Measurements from ENCODE around the gene LIN7C.
A peak's percentile ranks its signal among the peaks of the same experiment; 100 is the strongest.

LIN7C gene

GRCh38 chr11:27507557-27508322 lies 1.2 kb upstream of the LIN7C start:
- no peak for DNase-seq

GRCh38 chr11:27505781-27506180 lies 788 bp downstream of the LIN7C start:
- no peak for DNase-seq

DNA sequence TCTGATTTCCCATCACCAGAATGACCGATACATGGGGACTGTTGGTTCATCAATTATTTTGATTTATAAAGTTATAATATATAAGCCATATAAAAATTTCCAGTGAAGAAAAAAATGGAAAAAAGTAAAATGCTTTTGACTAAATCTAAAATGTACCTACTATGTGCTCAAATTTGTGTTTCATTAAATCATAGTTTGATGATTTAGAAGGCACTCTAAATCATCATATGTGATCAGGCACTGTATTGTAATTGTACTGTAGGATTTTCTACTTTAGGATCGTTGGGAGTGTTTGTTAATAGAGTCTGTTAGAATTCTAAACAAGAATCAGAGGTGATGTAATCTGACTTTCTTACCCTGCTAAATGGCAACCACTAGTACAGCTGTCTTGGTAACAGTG lies 2.4 kb downstream of the LIN7C start:
- no peak for DNase-seq

- no peak for DNase-seq
These were observed 5.5 kb downstream of the LIN7C start for GRCh38 chr11:27501100-27501499.

DNA sequence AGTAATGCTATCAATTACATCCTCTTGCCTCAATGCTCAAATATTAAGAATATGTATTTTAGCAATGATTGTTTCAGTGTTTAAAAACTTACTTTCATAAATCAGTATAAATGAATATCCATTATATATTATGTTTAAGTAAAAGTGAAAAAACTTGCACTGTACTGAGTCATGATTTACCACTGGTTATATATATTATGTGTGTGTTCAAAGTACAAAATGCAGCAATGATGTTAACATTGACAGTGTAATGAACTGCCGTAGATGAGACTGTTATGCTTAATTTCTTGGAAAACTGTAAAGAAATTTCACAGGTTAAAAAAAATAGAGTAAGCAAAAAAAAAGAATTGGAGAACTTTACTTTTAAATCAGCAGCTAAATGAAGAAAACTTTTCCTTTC lies 8.7 kb downstream of the LIN7C start:
- DNase-seq, result no peak

DNA sequence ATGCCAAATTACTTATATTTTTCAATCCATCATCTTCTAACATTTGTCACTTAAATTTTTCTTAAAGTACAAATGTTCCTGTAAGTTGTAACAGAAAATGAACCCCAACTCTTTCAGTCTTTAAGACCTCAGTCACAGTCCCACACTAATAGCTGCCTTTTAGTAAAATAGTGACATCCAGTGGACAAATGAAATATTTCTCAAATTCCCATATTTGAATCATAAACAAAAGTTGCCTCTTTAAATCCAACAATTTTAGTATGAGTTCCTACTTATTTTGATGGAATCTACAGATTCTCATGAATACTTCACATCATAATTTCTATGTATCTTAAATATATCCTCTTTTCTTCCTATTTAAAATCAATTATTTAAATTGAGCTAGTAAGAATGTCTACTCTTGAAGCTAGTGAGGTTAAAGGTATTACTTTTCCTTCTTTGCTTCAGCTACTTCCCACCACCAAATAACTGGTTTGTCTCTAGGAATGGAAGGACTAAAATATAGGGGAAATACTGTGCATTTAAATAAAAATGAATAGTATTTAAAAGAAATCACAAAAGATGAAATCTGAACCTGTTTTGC lies 9.2 kb downstream of the LIN7C start:
- DNase-seq, result peak in 1 of 2 experiments; percentile 31

- DNase-seq, result no peak
These were observed 10.1 kb downstream of the LIN7C start for GRCh38 chr11:27496461-27496860.

DNA sequence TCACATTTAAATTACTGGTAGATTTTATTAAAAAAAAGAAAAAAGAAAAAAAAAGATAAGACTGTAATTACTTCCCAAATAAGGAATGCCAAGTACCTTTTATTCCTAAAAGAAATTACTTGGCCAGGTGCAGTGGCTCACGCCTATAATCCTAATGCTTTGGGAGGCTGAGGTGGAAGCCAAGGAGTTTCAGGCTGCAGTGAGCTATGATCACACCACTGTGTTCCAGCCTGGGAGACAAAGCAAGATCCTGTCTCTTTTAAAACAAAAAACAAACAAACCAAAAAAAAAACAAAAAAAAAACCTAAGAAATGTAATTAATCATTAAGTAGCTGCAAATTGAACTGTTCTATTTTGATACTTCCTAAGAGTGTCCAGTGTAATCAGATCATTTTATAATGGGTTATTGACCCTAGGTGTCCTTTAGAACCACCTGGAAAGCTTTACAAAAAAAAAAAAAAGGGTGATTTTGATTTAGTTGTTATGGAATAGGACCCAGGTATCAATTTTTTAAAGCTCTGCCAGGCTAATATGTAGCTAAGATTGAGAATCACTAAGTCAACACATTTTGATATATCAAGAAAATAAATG lies 10.8 kb downstream of the LIN7C start:
- DNase-seq, result no peak

GRCh38 chr11:27489092-27489491 lies 17.5 kb downstream of the LIN7C start:
- no peak for DNase-seq

DNA sequence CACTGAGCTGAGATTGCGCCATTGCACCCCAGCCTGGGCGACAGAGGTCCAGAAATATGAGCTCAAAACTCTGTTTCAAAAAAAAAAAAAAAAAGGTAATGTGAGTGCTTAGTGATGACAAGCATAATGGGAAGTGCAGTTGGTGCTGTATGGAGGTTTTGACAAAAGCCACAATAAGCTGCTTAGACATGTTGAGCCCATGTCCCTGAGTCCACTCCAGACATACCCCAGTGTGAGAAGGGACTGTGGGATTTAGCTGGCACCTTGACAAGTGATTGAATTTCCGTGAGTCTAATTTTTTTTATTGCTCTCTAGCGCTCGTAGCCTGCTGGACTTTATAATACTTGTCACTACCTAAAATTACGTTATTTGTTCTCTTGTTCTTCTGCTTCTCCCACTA lies 18.9 kb downstream of the LIN7C start:
- DNase-seq, result peak in 1 of 2 experiments; percentile 65

DNA sequence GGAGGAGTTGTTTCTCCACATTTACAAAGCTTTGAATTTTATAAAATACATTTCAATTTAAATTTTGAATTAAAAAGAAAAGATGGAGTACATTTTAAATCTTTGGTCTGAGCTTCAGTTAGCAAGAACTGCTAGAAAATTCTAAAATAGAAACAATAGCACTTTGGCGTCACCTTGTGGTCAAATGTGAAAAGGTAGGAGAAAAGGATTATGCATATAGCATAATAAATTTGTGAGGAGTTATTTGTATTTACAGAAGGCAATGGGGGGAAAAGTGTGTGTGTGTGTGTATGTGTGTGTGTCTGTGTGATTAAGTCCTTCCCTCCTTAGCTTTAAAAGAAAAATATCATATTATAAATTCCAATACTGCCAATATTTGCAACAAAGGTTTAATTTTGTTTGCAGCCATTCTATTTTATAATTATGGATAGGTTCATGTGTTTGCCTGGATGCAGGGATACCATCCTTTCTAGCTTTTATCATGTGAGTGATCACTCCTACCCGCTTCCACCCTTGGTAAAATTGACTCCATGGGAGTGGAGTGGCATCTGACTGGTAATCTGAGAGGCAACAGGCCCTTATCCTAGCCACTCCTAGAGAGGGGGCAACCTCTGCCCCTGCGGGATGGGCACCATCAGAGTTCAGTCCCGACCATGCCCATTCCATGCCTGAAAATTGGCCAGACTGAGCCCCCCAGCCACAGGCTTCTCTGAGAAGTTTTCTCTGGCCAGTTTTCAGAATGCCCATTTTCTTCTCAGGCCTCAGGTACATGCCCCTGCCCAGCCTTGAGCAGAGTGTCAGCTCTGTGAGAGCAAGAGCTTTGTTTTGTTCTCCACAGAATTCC lies 20.4 kb downstream of the LIN7C start:
- DNase-seq, result peak; percentile 9 to 53

- no peak for DNase-seq
These were observed 23.8 kb downstream of the LIN7C start for GRCh38 chr11:27482793-27483192.

GRCh38 chr11:27481992-27482391 lies 24.6 kb downstream of the LIN7C start:
- DNase-seq, result no peak

- DNase-seq, result no peak
These were observed 28.7 kb downstream of the LIN7C start for GRCh38 chr11:27477831-27478230.

DNA sequence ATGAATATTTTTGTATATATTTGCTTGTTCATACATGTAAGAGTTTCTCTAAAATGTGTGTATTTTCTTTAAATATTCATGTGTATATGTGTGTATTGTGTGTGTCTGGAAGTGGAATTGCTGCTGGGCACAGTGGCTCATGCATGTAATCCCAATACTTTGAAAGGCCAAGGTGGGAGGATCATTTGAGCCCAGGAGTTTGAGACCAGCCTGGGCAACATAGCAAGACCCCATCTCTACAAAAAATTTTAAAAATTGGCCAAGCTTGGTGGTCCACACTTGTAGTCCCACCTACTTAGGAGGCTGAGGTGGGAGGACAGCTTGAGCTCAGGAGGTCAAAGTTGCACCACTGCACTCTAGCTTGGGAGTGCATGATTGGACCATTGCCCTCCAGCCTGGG lies 29.3 kb downstream of the LIN7C start:
- no peak for DNase-seq

DNA sequence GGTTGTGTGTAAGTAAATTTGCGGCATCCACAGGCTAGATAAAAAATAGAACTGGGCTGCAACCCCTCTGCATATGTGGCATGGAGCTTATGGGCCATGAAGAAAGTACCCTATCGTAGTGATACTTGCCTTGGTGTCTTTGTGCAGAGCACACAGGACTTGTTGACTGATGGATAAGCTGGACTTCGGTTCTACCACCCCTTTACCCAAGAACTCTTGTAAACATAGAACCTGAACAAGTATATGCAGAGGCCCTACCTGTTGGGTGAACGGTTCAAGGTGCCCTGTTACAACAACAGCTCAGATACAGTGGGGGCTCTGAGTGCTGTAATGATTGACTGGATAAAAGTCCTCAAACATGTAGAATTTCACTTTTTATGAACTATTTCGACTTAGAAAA lies 30.9 kb downstream of the LIN7C start:
- DNase-seq, result no peak

GRCh38 chr11:27473017-27473406 lies 33.6 kb downstream of the LIN7C start:
- DNase-seq, result no peak

DNA sequence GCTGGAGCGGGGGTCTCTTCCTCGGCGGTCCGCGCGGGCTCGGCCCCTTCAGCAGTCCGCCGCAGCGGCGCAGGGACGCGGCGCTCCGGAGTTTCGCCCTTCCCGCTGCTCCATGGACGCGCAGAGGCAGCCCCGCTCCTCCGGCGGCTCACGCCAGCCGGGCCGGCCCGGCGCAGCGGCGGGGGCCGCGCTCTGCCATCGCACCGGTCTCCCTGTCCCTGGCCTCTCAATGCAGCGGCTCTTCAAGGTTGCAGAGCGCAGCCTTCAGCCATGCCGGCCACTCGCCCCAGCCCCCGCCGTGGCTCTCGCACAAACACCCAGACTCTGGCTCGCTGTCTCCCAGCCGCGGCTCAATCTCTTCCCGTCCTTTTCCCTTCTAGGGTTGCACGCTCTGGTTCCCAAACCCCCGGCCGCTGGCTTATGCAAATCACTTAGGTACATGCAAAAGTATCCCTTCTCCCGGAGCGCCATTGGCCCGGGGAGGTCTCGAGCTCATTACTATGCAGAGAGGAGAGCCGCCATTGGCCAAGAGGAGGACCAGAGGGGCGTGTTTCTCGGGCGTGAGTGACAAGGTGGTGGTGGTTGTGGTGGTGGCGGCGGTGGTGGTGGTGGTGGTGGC lies 34.1 kb downstream of the LIN7C start, which contains the start of gene LGR4:
Gene LGR4 (minus strand): TSS at position 393 of the 619 bp plus-strand sequence. CDS start 488 bp downstream, outside the sequence.
- peak; percentile 94 to 95 for DNase-seq

GRCh38 chr11:27471589-27472397 lies 34.8 kb downstream of the LIN7C start:
- DNase-seq, result peak in 1 of 2 experiments; percentile 28

DNA sequence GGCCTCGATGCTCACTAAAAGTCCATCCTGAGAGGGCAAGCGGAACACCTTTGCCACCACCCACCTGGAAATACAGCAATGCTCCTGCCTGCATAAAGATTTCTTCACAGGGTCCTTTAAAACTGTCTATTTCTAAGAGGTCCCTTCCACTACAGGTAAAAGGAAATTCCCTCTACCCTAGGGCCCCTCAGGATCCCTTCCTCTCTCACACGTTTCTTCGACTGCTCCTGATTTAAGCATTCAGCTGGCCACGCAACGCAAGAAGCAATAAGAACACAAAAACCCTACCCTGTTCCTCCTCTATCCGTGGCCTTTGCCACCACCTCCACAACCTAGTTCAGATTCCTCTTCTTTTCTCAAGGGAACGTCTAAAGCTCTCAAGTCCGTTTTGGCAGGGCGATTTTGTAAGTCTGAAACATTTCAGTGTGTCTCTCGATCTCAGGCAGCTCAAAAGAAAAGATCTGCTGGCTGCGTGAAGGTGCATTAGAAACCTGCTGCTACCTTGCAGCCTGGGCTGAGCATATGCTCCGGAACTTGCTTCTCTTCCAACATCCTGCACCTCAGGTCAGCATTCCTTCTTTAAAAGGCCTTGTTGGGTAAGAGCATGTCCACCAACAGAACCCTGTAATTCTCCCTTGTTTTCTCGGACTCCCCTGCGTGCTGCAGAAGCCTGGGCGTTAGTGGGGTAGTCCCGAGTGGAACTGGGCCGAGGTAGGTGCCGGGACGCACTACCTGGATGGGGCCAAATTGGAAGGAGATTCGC lies 35.6 kb downstream of the LIN7C start:
- DNase-seq, result no peak

- DNase-seq, result no peak
These were observed 36.4 kb downstream of the LIN7C start for GRCh38 chr11:27470166-27470565.

Measured in NCI-H524 (cell line).